ENCODE data around the gene SPTBN1.

Gene SPTBN1

GRCh38 chr2:54470266-54470938 is 14.3 kb downstream of the SPTBN1 start:
- Histone ChIP-seq H3K36me3 (replicated peaks) (no peaks in the 10 kb centered on the region), H3K4me3 (ENCODE audit: low read depth, low read length) (no peak overlapping the region), H3K27ac (peak overlapping the region; percentile 21), H3K27me3 (replicated peaks) (no peaks in the 10 kb centered on the region)
- TF ChIP-seq CTCF (IDR thresholded peaks at IDR 0.05; ENCODE audit: low read depth, low read length, missing control alignments), result no peak
- no peak for DNase-seq
- in situ Hi-C loops (cut with HindIII; ENCODE audit: low pct_ligation_motif_present, low sequenced_read_pairs), result no loop called here

- in situ Hi-C loops (cut with HindIII; ENCODE audit: low pct_ligation_motif_present, low sequenced_read_pairs), result no loop called here
Observed at GRCh38 chr2:54471221-54471711, 15.1 kb downstream of the SPTBN1 start.

GRCh38 chr2:54473851-54474250 is 17.7 kb downstream of the SPTBN1 start:
- no peaks in the 10 kb centered on the region for H3K36me3 ChIP-seq (replicated peaks)
- H3K4me3 ChIP-seq (ENCODE audit: low read depth, low read length), result no peak overlapping the region
- in situ Hi-C loops (cut with HindIII; ENCODE audit: low pct_ligation_motif_present, low sequenced_read_pairs), result no loop called here
- TF ChIP-seq CTCF (IDR thresholded peaks at IDR 0.05; ENCODE audit: low read depth, low read length, missing control alignments), result no peak
- no peak overlapping the region for H3K27ac ChIP-seq
- no peak for DNase-seq
- no peaks in the 10 kb centered on the region for H3K27me3 ChIP-seq (replicated peaks)

More at GRCh38 chr2:54471221-54471711, 15.1 kb downstream of the SPTBN1 start:
- Histone ChIP-seq H3K27ac (peak overlapping the region; percentile 21), H3K4me3 (ENCODE audit: low read depth, low read length) (no peak overlapping the region), H3K27me3 (replicated peaks) (no peaks in the 10 kb centered on the region), H3K36me3 (replicated peaks) (no peaks in the 10 kb centered on the region)
- DNase-seq, result peak; percentile 84
- TF ChIP-seq CTCF (IDR thresholded peaks at IDR 0.05; ENCODE audit: low read depth, low read length, missing control alignments), result no peak

- H3K4me3 ChIP-seq (ENCODE audit: low read depth, low read length), result no peak overlapping the region
- TF ChIP-seq CTCF (IDR thresholded peaks at IDR 0.05; ENCODE audit: low read depth, low read length, missing control alignments), result no peak
- H3K27ac ChIP-seq, result no peak overlapping the region
- DNase-seq, result no peak
- H3K36me3 ChIP-seq (replicated peaks), result no peaks in the 10 kb centered on the region
- in situ Hi-C loops (cut with HindIII; ENCODE audit: low pct_ligation_motif_present, low sequenced_read_pairs), result no loop called here
- H3K27me3 ChIP-seq (replicated peaks), result no peaks in the 10 kb centered on the region
Observed at GRCh38 chr2:54475285-54475684, 19.2 kb downstream of the SPTBN1 start.

- Histone ChIP-seq H3K27ac (no peak overlapping the region), H3K4me3 (ENCODE audit: low read depth, low read length) (no peak overlapping the region), H3K27me3 (replicated peaks) (no peaks in the 10 kb centered on the region), H3K36me3 (replicated peaks) (no peaks in the 10 kb centered on the region)
- no peak for TF ChIP-seq CTCF (IDR thresholded peaks at IDR 0.05; ENCODE audit: low read depth, low read length, missing control alignments)
- DNase-seq, result no peak
- in situ Hi-C loops (cut with HindIII; ENCODE audit: low pct_ligation_motif_present, low sequenced_read_pairs), result no loop called here
Observed at GRCh38 chr2:54475919-54476318, 19.8 kb downstream of the SPTBN1 start.

GRCh38 chr2:54476852-54477251 is 20.7 kb downstream of the SPTBN1 start:
- no peak for DNase-seq
- in situ Hi-C loops (cut with HindIII; ENCODE audit: low pct_ligation_motif_present, low sequenced_read_pairs), result no loop called here
- Histone ChIP-seq H3K27me3 (replicated peaks) (no peaks in the 10 kb centered on the region), H3K36me3 (replicated peaks) (no peaks in the 10 kb centered on the region), H3K4me3 (ENCODE audit: low read depth, low read length) (no peak overlapping the region), H3K27ac (no peak overlapping the region)
- no peak for TF ChIP-seq CTCF (IDR thresholded peaks at IDR 0.05; ENCODE audit: low read depth, low read length, missing control alignments)
